Suprapubic skin (tissue), 4 donors: Measurements from ENCODE around the gene NIPAL1. TPM values are rescaled to one million over a fixed set of nuclear protein-coding genes. Genes with fewer than 3 reads are reported as not detected.

Experiments
- DNase-seq, 2 donors: peaks; one replicate each; pipeline ENCODE4 v3.0.0-alpha.2; 2019; ENCODE audit warnings: low spot score in 2 of 2
- H3K27ac ChIP-seq: fragments of 200-600 bp; sonication (generic); one replicate; pipeline ENCODE4 v1.5.1; 2019
- H3K27me3 ChIP-seq: fragments of 200-600 bp; sonication (generic); one replicate; pipeline ENCODE4 v1.5.1; 2019
- H3K36me3 ChIP-seq: fragments of 200-600 bp; sonication (generic); one replicate; pipeline ENCODE4 v1.5.1; 2019
- H3K4me1 ChIP-seq: fragments of 200-600 bp; sonication (generic); one replicate; pipeline ENCODE4 v1.5.1; 2019
- H3K4me3 ChIP-seq: fragments of 200-600 bp; sonication (generic); one replicate; pipeline ENCODE4 v1.5.1; 2019; ENCODE audit warnings: mild to moderate bottlenecking
- H3K9me3 ChIP-seq: fragments of 200-600 bp; sonication (generic); one replicate; pipeline ENCODE4 v1.5.1; 2019
- EP300 ChIP-seq: sonication (generic); formaldehyde crosslinking; IDR thresholded peaks from one replicate; pipeline ENCODE4 v1.6.1; 2017; ENCODE audit warnings: antibody characterized with exemption
- POLR2A ChIP-seq, 2 donors: fragments of 450-650 bp; IDR thresholded peaks; one replicate each; pipeline ENCODE4 v1.6.1; 2017; ENCODE audit warnings: antibody characterized with exemption in 2 of 2, mild to moderate bottlenecking in 2 of 2, moderate library complexity in 2 of 2
- POLR2AphosphoS5 ChIP-seq, 3 donors: sonication (generic); formaldehyde crosslinking; IDR thresholded peaks; one replicate each; pipeline ENCODE4 v1.6.1; 2017; ENCODE audit warnings: antibody characterized with exemption in 3 of 3
- WGBS: methylation state at CpG from one replicate; pipeline ENCODE4 v1.1.5; 2018; 5-methylcytosine and 5-hydroxymethylcytosine counted together
- total RNA-seq, 4 donors: library from RNA; depleted of rRNA; stranded (reverse); fragments of >200 nt; gene quantifications; one replicate each; pipeline ENCODE4 v1.1.0, GENCODE V29; 2016
- TF ChIP-seq, protein P1 (sequence below), 2 donors: fragments of 200-600 bp in 1 of 2; fragments of 450-650 bp in 1 of 2; sonication (generic) in 1 of 2; IDR thresholded peaks; one replicate each; pipeline ENCODE4 v1.5.1; 2016 to 2019; ENCODE audit warnings: antibody characterized with exemption in 2 of 2, mild to moderate bottlenecking in 1 of 2, moderate library complexity in 1 of 2

The NIPAL1 gene
- total RNA-seq, 4 donors from 2014 or later, result 19.2 to 55.6 (median 27.2) TPM

GRCh38 chr4:48044298-48044697 lies 27.7 kb downstream of the NIPAL1 start:
- Histone ChIP-seq H3K4me1 (peaks cover 18% of the 10 kb centered on the region), H3K27ac (no peak overlapping the region), H3K27me3 (no peaks in the 10 kb centered on the region), H3K36me3 (no peaks in the 10 kb centered on the region), H3K4me3 (no peak overlapping the region), H3K9me3 (no peaks in the 10 kb centered on the region)
- no peak for DNase-seq
- WGBS, result 73% methylated on average over 2 of the region's 2 CpGs
- TF ChIP-seq EP300, result no peak
- TF ChIP-seq POLR2A (IDR thresholded peaks at IDR 0.05), result no peak
- TF ChIP-seq POLR2AphosphoS5 (IDR thresholded peaks at IDR 0.05), result no peak
- TF ChIP-seq, protein P1, sequence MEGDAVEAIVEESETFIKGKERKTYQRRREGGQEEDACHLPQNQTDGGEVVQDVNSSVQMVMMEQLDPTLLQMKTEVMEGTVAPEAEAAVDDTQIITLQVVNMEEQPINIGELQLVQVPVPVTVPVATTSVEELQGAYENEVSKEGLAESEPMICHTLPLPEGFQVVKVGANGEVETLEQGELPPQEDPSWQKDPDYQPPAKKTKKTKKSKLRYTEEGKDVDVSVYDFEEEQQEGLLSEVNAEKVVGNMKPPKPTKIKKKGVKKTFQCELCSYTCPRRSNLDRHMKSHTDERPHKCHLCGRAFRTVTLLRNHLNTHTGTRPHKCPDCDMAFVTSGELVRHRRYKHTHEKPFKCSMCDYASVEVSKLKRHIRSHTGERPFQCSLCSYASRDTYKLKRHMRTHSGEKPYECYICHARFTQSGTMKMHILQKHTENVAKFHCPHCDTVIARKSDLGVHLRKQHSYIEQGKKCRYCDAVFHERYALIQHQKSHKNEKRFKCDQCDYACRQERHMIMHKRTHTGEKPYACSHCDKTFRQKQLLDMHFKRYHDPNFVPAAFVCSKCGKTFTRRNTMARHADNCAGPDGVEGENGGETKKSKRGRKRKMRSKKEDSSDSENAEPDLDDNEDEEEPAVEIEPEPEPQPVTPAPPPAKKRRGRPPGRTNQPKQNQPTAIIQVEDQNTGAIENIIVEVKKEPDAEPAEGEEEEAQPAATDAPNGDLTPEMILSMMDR (IDR thresholded peaks at IDR 0.05), result no peak

DNA sequence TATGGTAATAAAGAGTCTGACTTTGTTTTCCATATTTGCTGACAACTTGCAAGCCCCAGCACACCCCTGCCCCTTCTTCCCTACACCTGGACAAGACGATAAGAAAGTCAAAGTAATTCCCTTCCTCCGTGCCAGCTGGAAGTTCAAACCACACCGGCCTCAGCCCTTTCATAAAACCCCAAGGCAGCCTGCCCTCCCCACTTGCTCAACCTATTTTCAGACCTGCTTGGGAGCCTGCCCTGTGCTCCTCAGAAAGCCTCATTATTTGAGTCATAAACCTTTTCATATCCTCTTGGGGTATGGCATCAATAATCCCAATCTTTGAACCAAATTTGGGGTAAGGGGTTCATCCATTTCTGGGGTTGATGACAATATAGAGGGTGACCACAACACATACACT lies 29.5 kb downstream of the NIPAL1 start:
- Histone ChIP-seq H3K27me3 (no peaks in the 10 kb centered on the region), H3K27ac (no peak overlapping the region), H3K4me1 (peaks cover 18% of the 10 kb centered on the region), H3K36me3 (no peaks in the 10 kb centered on the region), H3K4me3 (no peak overlapping the region), H3K9me3 (no peaks in the 10 kb centered on the region)
- 37% methylated on average over 3 of the region's 3 CpGs for WGBS
- DNase-seq, result no peak
- TF ChIP-seq, protein P1 (IDR thresholded peaks at IDR 0.05), result no peak
- TF ChIP-seq EP300 (no peak), POLR2A (IDR thresholded peaks at IDR 0.05) (no peak), POLR2AphosphoS5 (IDR thresholded peaks at IDR 0.05) (no peak)

- H3K27me3 ChIP-seq, result no peaks in the 10 kb centered on the region
- H3K27ac ChIP-seq, result no peak overlapping the region
- H3K4me1 ChIP-seq, result peaks cover 18% of the 10 kb centered on the region
- 34% methylated on average over 3 of the region's 3 CpGs for WGBS
- no peak overlapping the region for H3K4me3 ChIP-seq
- no peaks in the 10 kb centered on the region for H3K36me3 ChIP-seq
- H3K9me3 ChIP-seq, result no peaks in the 10 kb centered on the region
- DNase-seq, result no peak
- no peak for TF ChIP-seq POLR2A (IDR thresholded peaks at IDR 0.05)
- TF ChIP-seq EP300, result no peak
- no peak for TF ChIP-seq POLR2AphosphoS5 (IDR thresholded peaks at IDR 0.05)
- TF ChIP-seq, protein P1 (IDR thresholded peaks at IDR 0.05), result no peak
Observed at GRCh38 chr4:48047421-48047844, 30.9 kb downstream of the NIPAL1 start.

DNA sequence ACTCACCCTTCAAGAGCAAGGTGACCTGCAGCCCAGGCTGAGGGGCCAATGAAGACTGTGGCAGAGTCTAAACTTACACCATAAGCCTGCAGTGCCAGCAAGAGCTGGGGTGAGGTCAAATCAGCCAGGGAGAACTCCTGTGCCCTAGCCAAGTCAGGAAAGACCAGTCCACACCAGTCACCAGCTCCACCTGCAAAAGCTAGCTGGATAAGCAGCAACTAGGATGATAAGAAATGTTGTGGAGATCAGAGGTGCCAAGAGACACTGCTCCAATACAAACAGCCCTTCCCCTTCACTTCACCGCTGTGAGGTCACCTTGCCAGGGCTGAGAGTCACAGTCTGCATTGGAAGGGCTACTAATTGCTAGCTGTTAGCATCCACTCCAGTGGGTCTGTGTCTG lies 31.3 kb downstream of the NIPAL1 start:
- H3K4me3 ChIP-seq, result no peak overlapping the region
- no peak overlapping the region for H3K27ac ChIP-seq
- TF ChIP-seq POLR2AphosphoS5 (IDR thresholded peaks at IDR 0.05), result no peak
- DNase-seq, result no peak
- peaks cover 16% of the 10 kb centered on the region for H3K4me1 ChIP-seq
- H3K9me3 ChIP-seq, result no peaks in the 10 kb centered on the region
- H3K27me3 ChIP-seq, result no peaks in the 10 kb centered on the region
- WGBS, result 67% methylated on average over 1 of the region's 1 CpG
- no peaks in the 10 kb centered on the region for H3K36me3 ChIP-seq

DNA sequence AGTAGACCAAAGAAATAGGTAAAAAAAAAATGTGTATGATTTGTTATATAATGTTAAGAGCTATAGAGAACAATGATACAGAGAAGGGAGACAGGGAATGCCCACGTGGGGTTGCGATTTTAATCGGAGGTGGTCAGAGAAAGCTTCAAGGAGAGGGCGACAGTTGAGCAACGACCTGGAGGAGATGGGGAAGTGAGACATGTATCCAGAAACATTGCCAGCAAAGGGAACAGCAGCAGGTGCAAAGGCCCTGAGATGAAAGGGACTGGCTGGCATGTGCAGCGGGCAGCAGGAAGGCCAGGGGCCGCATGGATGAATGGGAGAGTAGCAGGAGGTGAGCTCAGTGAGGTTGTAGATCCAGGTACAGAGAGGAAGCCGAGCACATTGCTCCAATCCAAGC lies 32.9 kb downstream of the NIPAL1 start:
- Histone ChIP-seq H3K36me3 (no peaks in the 10 kb centered on the region), H3K9me3 (no peaks in the 10 kb centered on the region), H3K27ac (no peak overlapping the region), H3K4me1 (peaks cover 13% of the 10 kb centered on the region), H3K4me3 (no peak overlapping the region), H3K27me3 (no peaks in the 10 kb centered on the region)
- WGBS, result 77% methylated on average over 8 of the region's 8 CpGs
- no peak for DNase-seq
- TF ChIP-seq POLR2A (IDR thresholded peaks at IDR 0.05), result no peak
- TF ChIP-seq, protein P1 (IDR thresholded peaks at IDR 0.05), result no peak
- TF ChIP-seq POLR2AphosphoS5 (IDR thresholded peaks at IDR 0.05), result no peak
- no peak for TF ChIP-seq EP300

DNA sequence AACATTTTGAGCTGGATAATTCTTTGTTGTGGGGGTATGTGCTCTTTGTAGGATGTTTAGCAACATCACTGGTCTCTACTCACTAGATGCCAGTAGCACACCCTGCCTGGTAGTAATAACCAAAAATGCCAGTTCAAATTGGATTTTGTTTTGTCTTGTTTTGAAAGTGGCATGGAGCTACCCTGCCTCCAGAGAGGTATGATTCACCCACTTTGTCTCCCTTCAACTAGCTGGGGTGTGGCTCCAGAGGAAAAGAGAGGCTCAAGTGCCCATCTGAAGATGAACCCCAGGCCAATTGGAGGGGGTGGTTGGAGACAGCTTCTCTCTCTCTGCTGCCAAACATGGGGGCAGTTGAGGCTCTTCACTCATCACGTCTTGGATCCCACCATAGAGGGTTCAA lies 34.5 kb downstream of the NIPAL1 start:
- no peak for DNase-seq
- no peaks in the 10 kb centered on the region for H3K9me3 ChIP-seq
- WGBS, result 100% methylated on average over 1 of the region's 1 CpG

More for the DNA sequence above, 34.5 kb downstream of the NIPAL1 start:
- no peaks in the 10 kb centered on the region for H3K27me3 ChIP-seq
- TF ChIP-seq EP300, result no peak
- TF ChIP-seq, protein P1 (IDR thresholded peaks at IDR 0.05), result no peak
- no peak for TF ChIP-seq POLR2AphosphoS5 (IDR thresholded peaks at IDR 0.05)
- TF ChIP-seq POLR2A (IDR thresholded peaks at IDR 0.05), result no peak
- H3K4me3 ChIP-seq, result no peak overlapping the region
- peaks cover 13% of the 10 kb centered on the region for H3K4me1 ChIP-seq
- no peaks in the 10 kb centered on the region for H3K36me3 ChIP-seq
- H3K27ac ChIP-seq, result no peak overlapping the region
